ENCODE measurements around the gene SGK1. TPM values are rescaled to one million over a fixed set of nuclear protein-coding genes. Genes with fewer than 3 reads are reported as not detected.
"Not testable (repeated sequence)": the region's sequence is repeated elsewhere in the genome, so short reads cannot be mapped to it uniquely, and the experiment has no call there.

SGK1 gene
- total and polyA plus RNA-seq, 4 donors = 68.9 to 299 (median 148) TPM

DNA sequence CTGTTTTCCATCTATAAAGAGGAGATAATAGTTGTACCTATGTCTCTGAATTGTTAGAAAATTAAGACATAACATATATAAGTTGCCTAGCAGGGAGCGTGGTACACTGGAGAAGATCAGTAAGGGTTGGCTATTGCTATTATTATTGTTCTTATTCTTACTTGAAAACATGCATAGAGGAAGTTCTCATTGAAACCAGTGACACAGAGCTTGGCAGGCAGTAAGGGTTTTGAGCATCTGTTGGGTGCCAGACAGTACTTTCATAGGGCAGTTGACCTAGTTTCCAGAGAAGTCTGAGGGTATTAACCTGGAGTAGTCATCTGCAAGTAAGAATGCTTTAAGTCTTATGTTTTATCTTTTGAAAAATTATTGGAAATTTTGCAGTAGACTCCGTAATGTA lies 13.3 kb upstream of the SGK1 start:
- no peaks in the 10 kb centered on the region for H3K36me3 ChIP-seq (ENCODE audit: control insufficient read depth in 4 of 4, insufficient read depth in 4 of 4, low read length in 4 of 4)
- H3K4me3 ChIP-seq = no peak overlapping the region
- TF ChIP-seq, protein P1, sequence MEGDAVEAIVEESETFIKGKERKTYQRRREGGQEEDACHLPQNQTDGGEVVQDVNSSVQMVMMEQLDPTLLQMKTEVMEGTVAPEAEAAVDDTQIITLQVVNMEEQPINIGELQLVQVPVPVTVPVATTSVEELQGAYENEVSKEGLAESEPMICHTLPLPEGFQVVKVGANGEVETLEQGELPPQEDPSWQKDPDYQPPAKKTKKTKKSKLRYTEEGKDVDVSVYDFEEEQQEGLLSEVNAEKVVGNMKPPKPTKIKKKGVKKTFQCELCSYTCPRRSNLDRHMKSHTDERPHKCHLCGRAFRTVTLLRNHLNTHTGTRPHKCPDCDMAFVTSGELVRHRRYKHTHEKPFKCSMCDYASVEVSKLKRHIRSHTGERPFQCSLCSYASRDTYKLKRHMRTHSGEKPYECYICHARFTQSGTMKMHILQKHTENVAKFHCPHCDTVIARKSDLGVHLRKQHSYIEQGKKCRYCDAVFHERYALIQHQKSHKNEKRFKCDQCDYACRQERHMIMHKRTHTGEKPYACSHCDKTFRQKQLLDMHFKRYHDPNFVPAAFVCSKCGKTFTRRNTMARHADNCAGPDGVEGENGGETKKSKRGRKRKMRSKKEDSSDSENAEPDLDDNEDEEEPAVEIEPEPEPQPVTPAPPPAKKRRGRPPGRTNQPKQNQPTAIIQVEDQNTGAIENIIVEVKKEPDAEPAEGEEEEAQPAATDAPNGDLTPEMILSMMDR (IDR thresholded peaks at IDR 0.05; ENCODE audit: control extremely low read depth, extremely low read depth) = no peak
- WGBS, 2 donors = 85 to 90% methylated on average over 2 of the region's 2 CpGs
- ATAC-seq (ENCODE audit: insufficient read depth, low FRiP score) (no peak), DNase-seq (no peak)
- no peaks in the 10 kb centered on the region for H3K27me3 ChIP-seq (ENCODE audit: control insufficient read depth in 3 of 3, insufficient read depth in 3 of 3, low read length in 2 of 3)
- no peak overlapping the region for H3K9ac ChIP-seq (ENCODE audit: insufficient read depth in 1 of 2, low read length in 2 of 2)
- no peaks in the 10 kb centered on the region for H3K4me1 ChIP-seq (ENCODE audit: control insufficient read depth in 5 of 5, insufficient read depth in 5 of 5, low read length in 5 of 5)
- no peak overlapping the region for H3K27ac ChIP-seq (ENCODE audit: low read depth in 1 of 2, low read length in 1 of 2)
- H3K9me3 ChIP-seq (ENCODE audit: control insufficient read depth in 4 of 4, insufficient read depth in 3 of 4, low read length in 3 of 4) = no peaks in the 10 kb centered on the region

DNA sequence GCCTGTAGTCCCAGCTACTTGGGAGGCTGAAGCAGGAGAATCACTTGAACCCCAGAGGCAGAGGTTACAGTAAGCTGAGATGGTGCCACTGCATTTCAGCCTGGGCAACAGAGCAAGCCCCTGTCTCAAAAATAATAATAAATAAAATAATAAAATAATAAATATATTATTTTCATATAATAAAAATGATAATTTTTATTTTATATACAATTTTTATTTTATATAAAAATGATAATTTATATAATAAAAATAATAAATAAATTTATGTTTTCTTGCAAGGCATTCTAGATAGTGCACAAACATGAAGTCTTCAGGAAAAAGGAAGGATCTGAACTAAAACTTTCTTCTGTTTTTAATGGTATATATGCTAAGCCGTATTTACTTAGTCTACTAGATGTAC lies 12.6 kb upstream of the SGK1 start:
- Histone ChIP-seq H3K27me3 (ENCODE audit: control insufficient read depth in 3 of 3, insufficient read depth in 3 of 3, low read length in 2 of 3) (no peaks in the 10 kb centered on the region), H3K4me3 (no peak overlapping the region), H3K9ac (ENCODE audit: insufficient read depth in 1 of 2, low read length in 2 of 2) (no peak overlapping the region), H3K9me3 (ENCODE audit: control insufficient read depth in 4 of 4, insufficient read depth in 3 of 4, low read length in 3 of 4) (peaks cover 0 to 2% (median under 1%) of the 10 kb centered on the region in 4 donors), H3K36me3 (ENCODE audit: control insufficient read depth in 4 of 4, insufficient read depth in 4 of 4, low read length in 4 of 4) (no peaks in the 10 kb centered on the region), H3K27ac (ENCODE audit: low read depth in 1 of 2, low read length in 1 of 2) (no peak overlapping the region), H3K4me1 (ENCODE audit: control insufficient read depth in 5 of 5, insufficient read depth in 5 of 5, low read length in 5 of 5) (no peaks in the 10 kb centered on the region)
- DNase-seq (no peak), ATAC-seq (ENCODE audit: insufficient read depth, low FRiP score) (no peak)
- TF ChIP-seq, protein P1 (IDR thresholded peaks at IDR 0.05; ENCODE audit: control extremely low read depth, extremely low read depth) = no peak
- 91 to 95% methylated on average over 1 of the region's 1 CpG for WGBS, 2 donors

DNA sequence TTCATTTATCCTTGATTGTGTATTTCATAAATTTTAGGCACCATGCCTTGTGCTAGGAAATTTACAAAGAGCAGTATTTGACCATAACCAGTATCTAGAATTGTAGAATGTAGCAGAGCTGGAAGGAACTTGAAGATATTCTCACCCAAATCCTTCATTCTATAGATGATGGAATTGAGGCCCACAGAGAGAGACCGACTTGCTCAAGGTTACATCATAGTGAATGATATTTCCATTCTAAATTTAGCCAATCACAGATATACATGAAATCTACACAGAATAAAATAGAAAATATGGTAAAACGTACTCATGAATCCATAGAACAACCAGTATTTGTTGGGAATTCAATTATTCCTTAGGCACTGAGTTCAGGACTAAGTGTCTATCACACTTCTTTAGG lies 10.9 kb upstream of the SGK1 start:
- no peaks in the 10 kb centered on the region for H3K27me3 ChIP-seq (ENCODE audit: control insufficient read depth in 3 of 3, insufficient read depth in 3 of 3, low read length in 2 of 3)
- WGBS, 2 donors = 49 to 91% methylated on average over 2 of the region's 2 CpGs
- no peaks in the 10 kb centered on the region for H3K36me3 ChIP-seq (ENCODE audit: control insufficient read depth in 4 of 4, insufficient read depth in 4 of 4, low read length in 4 of 4)
- peaks cover 0 to 3% (median under 1%) of the 10 kb centered on the region in 4 donors for H3K9me3 ChIP-seq (ENCODE audit: control insufficient read depth in 4 of 4, insufficient read depth in 3 of 4, low read length in 3 of 4)
- no peak for DNase-seq
- no peaks in the 10 kb centered on the region for H3K4me1 ChIP-seq (ENCODE audit: control insufficient read depth in 5 of 5, insufficient read depth in 5 of 5, low read length in 5 of 5)
- TF ChIP-seq, protein P1 (IDR thresholded peaks at IDR 0.05; ENCODE audit: control extremely low read depth, extremely low read depth) = no peak
- no peak overlapping the region for H3K27ac ChIP-seq (ENCODE audit: low read depth in 1 of 2, low read length in 1 of 2)
- H3K9ac ChIP-seq (ENCODE audit: insufficient read depth in 1 of 2, low read length in 2 of 2) = no peak overlapping the region
- H3K4me3 ChIP-seq = no peak overlapping the region
- no peak for ATAC-seq (ENCODE audit: insufficient read depth, low FRiP score)

DNA sequence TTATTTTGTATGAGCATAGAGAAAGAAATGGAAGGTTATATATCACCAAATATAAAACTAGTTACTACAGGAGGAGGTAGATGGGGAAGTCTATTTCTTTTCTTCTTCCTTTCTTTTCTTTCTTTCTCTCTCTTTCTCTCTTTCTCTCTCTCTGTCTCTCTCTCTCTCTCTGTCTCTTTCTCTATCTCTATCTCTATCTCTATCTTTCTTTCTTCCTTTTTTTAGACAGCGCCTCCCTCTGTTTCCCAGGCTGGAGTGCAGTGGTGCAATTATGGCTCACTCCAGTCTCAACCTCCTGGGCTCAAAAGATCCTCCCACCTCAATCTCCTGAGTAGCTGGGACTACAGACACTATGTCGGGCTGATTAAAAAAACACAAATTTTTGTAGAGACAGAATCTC lies 10.2 kb upstream of the SGK1 start:
- peaks cover 0 to 3% (median under 1%) of the 10 kb centered on the region in 4 donors for H3K9me3 ChIP-seq (ENCODE audit: control insufficient read depth in 4 of 4, insufficient read depth in 3 of 4, low read length in 3 of 4)
- no peak overlapping the region for H3K4me3 ChIP-seq
- no peaks in the 10 kb centered on the region for H3K27me3 ChIP-seq (ENCODE audit: control insufficient read depth in 3 of 3, insufficient read depth in 3 of 3, low read length in 2 of 3)
- ATAC-seq (ENCODE audit: insufficient read depth, low FRiP score) (no peak), DNase-seq (no peak)
- H3K9ac ChIP-seq (ENCODE audit: insufficient read depth in 1 of 2, low read length in 2 of 2) = no peak overlapping the region
- no peaks in the 10 kb centered on the region for H3K4me1 ChIP-seq (ENCODE audit: control insufficient read depth in 5 of 5, insufficient read depth in 5 of 5, low read length in 5 of 5)
- no peaks in the 10 kb centered on the region for H3K36me3 ChIP-seq (ENCODE audit: control insufficient read depth in 4 of 4, insufficient read depth in 4 of 4, low read length in 4 of 4)
- TF ChIP-seq, protein P1 (IDR thresholded peaks at IDR 0.05; ENCODE audit: control extremely low read depth, extremely low read depth) = no peak
- no peak overlapping the region for H3K27ac ChIP-seq (ENCODE audit: low read depth in 1 of 2, low read length in 1 of 2)
- WGBS, 2 donors = 92 to 99% methylated on average over 2 of the region's 2 CpGs

DNA sequence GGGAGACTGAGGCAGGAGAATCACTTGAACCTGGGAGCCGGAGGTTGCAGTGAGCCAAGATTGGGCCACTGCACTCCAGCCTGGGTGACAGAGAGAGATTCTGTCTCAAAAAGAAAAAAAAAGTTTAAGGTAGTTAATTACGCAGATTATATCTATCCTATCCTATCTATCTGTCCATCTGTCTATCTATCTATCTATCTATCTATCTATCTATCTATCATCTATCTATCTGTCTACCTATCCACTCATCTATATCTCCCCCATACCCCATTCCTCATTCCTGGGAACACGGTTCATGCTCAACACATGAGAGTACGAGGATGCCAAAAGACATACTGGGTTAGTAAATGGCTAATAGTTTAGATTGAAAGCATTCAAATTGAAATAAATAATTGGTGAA lies 8.3 kb upstream of the SGK1 start:
- DNase-seq; H3K9me3 ChIP-seq (ENCODE audit: control insufficient read depth in 4 of 4, insufficient read depth in 3 of 4, low read length in 3 of 4); H3K9ac ChIP-seq (ENCODE audit: insufficient read depth in 1 of 2, low read length in 2 of 2); ATAC-seq (ENCODE audit: insufficient read depth, low FRiP score); H3K4me1 ChIP-seq (ENCODE audit: control insufficient read depth in 5 of 5, insufficient read depth in 5 of 5, low read length in 5 of 5); H3K27ac ChIP-seq (ENCODE audit: low read depth in 1 of 2, low read length in 1 of 2); H3K27me3 ChIP-seq (ENCODE audit: control insufficient read depth in 3 of 3, insufficient read depth in 3 of 3, low read length in 2 of 3); H3K4me3 ChIP-seq; H3K36me3 ChIP-seq (ENCODE audit: control insufficient read depth in 4 of 4, insufficient read depth in 4 of 4, low read length in 4 of 4): not testable (repeated sequence)
- 98% methylated on average over 4 of the region's 4 CpGs for WGBS, 2 donors

All from lung (tissue), 12 donors.